IMR-90 (cell line): ENCODE measurements around the gene FBXW8. TPM values are rescaled to one million over a fixed set of nuclear protein-coding genes. Genes with fewer than 3 reads are reported as not detected.
A peak's percentile ranks its signal among the peaks of the same experiment; 100 is the strongest.

Experiments
- ATAC-seq: fragments of 200-7000 bp; cut with Tn5 transposase; 2 replicates; pipeline ENCODE4 v1.9.1; 2020; ENCODE audit warnings: low read depth, mild to moderate bottlenecking, moderate library complexity
- BruUV-seq: library from RNA; stranded (reverse); fragments of 400-500 nt; replicated peaks from 2 replicates; lab custom pipeline; 2021; lab: Mats Ljungman, UMichigan
- CTCF ChIA-PET: fragments of 300-600 bp; formaldehyde crosslinking; extraction: SDS; loops from one replicate; lab custom pipeline; 2021; ENCODE audit warnings: antibody characterized with exemption; lab: Yijun Ruan, JAX
- POLR2A ChIA-PET: fragments of 300-600 bp; sonication (Branson Sonifier 250); formaldehyde crosslinking; loops from one replicate; lab custom pipeline; 2022; ENCODE audit warnings: antibody characterized with exemption; ENCODE audit not compliant: unreplicated experiment; lab: Charles Lee
- DNase-seq: peaks from one replicate; pipeline ENCODE4 v3.0.0; 2013
- H2AFZ ChIP-seq: replicated peaks from 2 replicates; pipeline ENCODE3; 2013; ENCODE audit warnings: low read length, mild to moderate bottlenecking; ENCODE audit not compliant: poor library complexity
- H2AK5ac ChIP-seq: 2 replicates; pipeline ENCODE4 v1.6.1; 2013; ENCODE audit warnings: low read depth, low read length, inconsistent platforms
- H2AK9ac ChIP-seq: replicated peaks from 2 replicates; pipeline ENCODE3; 2013; ENCODE audit warnings: mild to moderate bottlenecking, low read depth, low read length, moderate library complexity; ENCODE audit not compliant: poor library complexity
- H2BK120ac ChIP-seq: 2 replicates; pipeline ENCODE4 v1.6.1; 2013; ENCODE audit warnings: low read depth, low read length, inconsistent platforms
- H2BK15ac ChIP-seq: 3 replicates; pipeline ENCODE4 v1.6.1; 2013; ENCODE audit warnings: low read depth, low read length, inconsistent platforms
- H2BK20ac ChIP-seq: 2 replicates; pipeline ENCODE4 v1.6.1; 2013; ENCODE audit warnings: low read depth, mild to moderate bottlenecking, inconsistent platforms, low read length, moderate library complexity
- H2BK5ac ChIP-seq: 2 replicates; pipeline ENCODE4 v1.6.1; 2013; ENCODE audit warnings: mild to moderate bottlenecking, low read depth, low read length, inconsistent platforms; ENCODE audit not compliant: poor library complexity, severe bottlenecking
- H3K14ac ChIP-seq: replicated peaks from 2 replicates; pipeline ENCODE4 v1.6.1; 2013; ENCODE audit warnings: low read depth, low read length, inconsistent platforms
- H3K18ac ChIP-seq: 2 replicates; pipeline ENCODE4 v1.6.1; 2013; ENCODE audit warnings: low read depth, low read length, control low read depth
- H3K23ac ChIP-seq: 2 replicates; pipeline ENCODE4 v1.6.1; 2013; ENCODE audit warnings: low read depth, low read length, inconsistent platforms
- H3K27ac ChIP-seq: 2 replicates; pipeline ENCODE4 v1.5.1; 2013; ENCODE audit warnings: mild to moderate bottlenecking, control low read depth, low read length; ENCODE audit not compliant: insufficient read depth
- H3K27me3 ChIP-seq: 2 replicates; pipeline ENCODE4 v1.6.1; 2013; ENCODE audit warnings: low read length; ENCODE audit not compliant: control insufficient read depth, insufficient read depth
- H3K36me3 ChIP-seq: 2 replicates; pipeline ENCODE4 v1.6.1; 2013; ENCODE audit warnings: low read length, mixed read lengths; ENCODE audit not compliant: control insufficient read depth, insufficient read depth
- H3K4ac ChIP-seq: 2 replicates; pipeline ENCODE4 v1.6.1; 2013; ENCODE audit warnings: low read depth, low read length, inconsistent platforms
- H3K4me1 ChIP-seq: 2 replicates; pipeline ENCODE4 v1.6.1; 2013; ENCODE audit warnings: low read length, mixed read lengths; ENCODE audit not compliant: control insufficient read depth, insufficient read depth
- H3K4me2 ChIP-seq: 2 replicates; pipeline ENCODE4 v1.6.1; 2013; ENCODE audit warnings: low read depth, mild to moderate bottlenecking, control low read depth, low read length, moderate library complexity
- H3K4me3 ChIP-seq: 2 replicates; pipeline ENCODE4 v1.5.1; 2013; ENCODE audit warnings: low read depth, mild to moderate bottlenecking, control low read depth, low read length, moderate library complexity; ENCODE audit not compliant: insufficient read depth
- H3K56ac ChIP-seq: 2 replicates; pipeline ENCODE4 v1.6.1; 2013; ENCODE audit warnings: low read length, inconsistent platforms; ENCODE audit not compliant: insufficient read depth; ENCODE audit errors: extremely low read depth
- H3K79me1 ChIP-seq, 2 experiments: 2 replicates each; pipeline ENCODE4 v1.6.1; 2013; ENCODE audit warnings: low read length in 2 of 2, inconsistent platforms in 1 of 2, low read depth in 1 of 2
- H3K9ac ChIP-seq: 2 replicates; pipeline ENCODE4 v1.6.1; 2013; ENCODE audit warnings: low read depth, low read length, control low read depth
- H3K9me1 ChIP-seq: 2 replicates; pipeline ENCODE4 v1.6.1; 2013; ENCODE audit warnings: low read length, inconsistent platforms; ENCODE audit not compliant: insufficient read depth
- H3K9me3 ChIP-seq: 2 replicates; pipeline ENCODE4 v1.6.1; 2013; ENCODE audit warnings: low read length; ENCODE audit not compliant: control insufficient read depth, insufficient read depth
- H4K20me1 ChIP-seq: 2 replicates; pipeline ENCODE4 v1.6.1; 2013; ENCODE audit warnings: low read length, inconsistent platforms; ENCODE audit not compliant: insufficient read depth
- H4K5ac ChIP-seq: 2 replicates; pipeline ENCODE4 v1.6.1; 2013; ENCODE audit warnings: mild to moderate bottlenecking, low read depth, low read length, control low read depth
- H4K8ac ChIP-seq, 2 experiments: 2 replicates each; pipeline ENCODE4 v1.6.1; 2013; ENCODE audit warnings: low read depth in 2 of 2, low read length in 2 of 2, control low read depth in 1 of 2, inconsistent platforms in 1 of 2
- H4K91ac ChIP-seq: 2 replicates; pipeline ENCODE4 v1.6.1; 2013; ENCODE audit warnings: low read depth, low read length, inconsistent platforms; ENCODE audit not compliant: insufficient read depth
- BHLHE40 ChIP-seq: fragments of 150-350 bp; IDR thresholded peaks from 2 replicates; pipeline ENCODE4 v1.6.1; 2016; ENCODE audit warnings: mild to moderate bottlenecking, low read depth, low read length
- CEBPB ChIP-seq: IDR thresholded peaks from 2 replicates; pipeline ENCODE4 v1.6.1; 2012; ENCODE audit warnings: low read depth, low read length, improper control_type of control experiment
- CHD1 ChIP-seq: IDR thresholded peaks from 2 replicates; pipeline ENCODE4 v1.6.1; 2012; ENCODE audit warnings: low read depth, low read length, improper control_type of control experiment
- FOS ChIP-seq: fragments of 150-350 bp; IDR thresholded peaks from 2 replicates; pipeline ENCODE4 v1.6.1; 2016; ENCODE audit warnings: low read depth, low read length
- MAFK ChIP-seq: IDR thresholded peaks from 2 replicates; pipeline ENCODE4 v1.6.1; 2012; ENCODE audit warnings: low read depth, low read length, improper control_type of control experiment
- MAZ ChIP-seq: IDR thresholded peaks from 2 replicates; pipeline ENCODE4 v1.6.1; 2012; ENCODE audit warnings: low read depth, mild to moderate bottlenecking, low read length, improper control_type of control experiment, moderate library complexity, borderline replicate concordance
- MXI1 ChIP-seq: IDR thresholded peaks from 2 replicates; pipeline ENCODE4 v1.6.1; 2012; ENCODE audit warnings: low read depth, mild to moderate bottlenecking, low read length, moderate library complexity, borderline replicate concordance
- NFE2L2 ChIP-seq: fragments of 150-350 bp; IDR thresholded peaks from 2 replicates; pipeline ENCODE4 v1.6.1; 2016; ENCODE audit warnings: low read depth, mild to moderate bottlenecking, low read length
- POLR2A ChIP-seq: IDR thresholded peaks from 2 replicates; pipeline ENCODE4 v1.6.1; 2012; ENCODE audit warnings: mild to moderate bottlenecking, low read depth, low read length
- RAD21 ChIP-seq: IDR thresholded peaks from 2 replicates; pipeline ENCODE4 v1.6.1; 2012; ENCODE audit warnings: low read length, improper control_type of control experiment
- RCOR1 ChIP-seq: IDR thresholded peaks from 2 replicates; pipeline ENCODE4 v1.6.1; 2012; ENCODE audit warnings: mild to moderate bottlenecking, low read length, improper control_type of control experiment; ENCODE audit not compliant: insufficient replicate concordance
- RFX5 ChIP-seq: IDR thresholded peaks from 2 replicates; pipeline ENCODE4 v1.8.0; 2012; ENCODE audit warnings: low read depth, mild to moderate bottlenecking, low read length, moderate library complexity
- SMC3 ChIP-seq: fragments of 150-350 bp; IDR thresholded peaks from 2 replicates; pipeline ENCODE4 v1.6.1; 2016; ENCODE audit warnings: low read depth, mild to moderate bottlenecking, antibody characterized with exemption, low read length, moderate library complexity
- WGBS, 2 experiments: methylation state at CpG; one replicate each; pipeline versions ENCODE4 v1.1.5 to v1.1.7; 2013; ENCODE audit warnings: missing lambda C conversion rate in 2 of 2; ENCODE audit not compliant: insufficient read length in 1 of 2; ENCODE audit errors: extremely low coverage in 2 of 2; 5-methylcytosine and 5-hydroxymethylcytosine counted together
- dilution Hi-C: fragments of 300-500 bp; cut with HindIII; formaldehyde crosslinking; loops from one replicate; pipeline ENCODE4 v1.14.3; 2018; ENCODE audit warnings: low sequenced_read_pairs; ENCODE audit not compliant: unreplicated experiment
- in situ Hi-C: fragments of 300-500 bp; cut with MboI; formaldehyde crosslinking; loops from 3 replicates; pipeline ENCODE4 v1.14.3; 2019; ENCODE audit warnings: low sequenced_read_pairs, inconsistent platforms, mixed read lengths
- intact Hi-C: fragments of 100-400 bp; cut with micrococcal nuclease; formaldehyde crosslinking; loops from 2 replicates; pipeline ENCODE4 v1.10.0; 2022
- polyA plus RNA-seq, 3 experiments: library from polyadenylated mRNA; depleted of rRNA; stranded (reverse); fragments of >200 nt; gene quantifications; 2 replicates each; pipeline ENCODE4 v1.2.3, GENCODE V29; 2012; ENCODE audit warnings: low replicate concordance in 1 of 3
- total RNA-seq: library from RNA; depleted of rRNA; stranded (reverse); fragments of >200 nt; gene quantifications from 2 replicates; pipeline ENCODE4 v1.2.3, GENCODE V29; 2012
- TF ChIP-seq, protein P1 (sequence below): fragments of 150-350 bp; IDR thresholded peaks from 2 replicates; pipeline ENCODE4 v1.6.1; 2017; ENCODE audit warnings: mild to moderate bottlenecking, antibody characterized with exemption, low read length, low read depth
- TF ChIP-seq, protein P2 (sequence below): fragments of 150-350 bp; IDR thresholded peaks from 2 replicates; pipeline ENCODE4 v1.6.1; 2016; ENCODE audit warnings: low read depth, mild to moderate bottlenecking, low read length, moderate library complexity, borderline replicate concordance

The FBXW8 gene
- total and polyA plus RNA-seq, 2 of the 4 experiments (the other 2 are of a cell fraction), result 20.3 to 25.8 TPM

DNA sequence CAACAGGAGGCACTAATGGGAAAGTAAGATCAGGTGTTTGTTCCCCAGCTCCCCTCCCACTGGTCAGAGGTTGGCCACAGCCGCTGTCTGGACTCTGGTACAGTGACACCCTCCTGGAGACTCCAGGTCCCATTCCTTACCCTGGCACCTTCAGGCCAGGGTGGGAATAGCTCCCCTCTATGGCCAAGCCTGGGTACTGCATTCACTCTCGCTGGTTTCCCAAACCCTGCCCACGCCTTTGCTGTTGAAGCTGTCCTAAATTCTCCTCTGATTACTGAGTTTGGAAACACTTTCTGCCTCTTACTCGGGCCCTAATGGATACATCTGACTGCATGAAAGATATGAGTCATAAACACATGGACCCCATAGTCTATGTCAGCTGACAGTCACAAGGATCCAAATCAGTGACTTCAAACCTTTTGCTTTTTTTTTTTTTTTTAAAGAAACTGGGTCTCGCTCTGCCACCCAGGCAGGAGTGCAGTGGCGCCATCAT lies 47.4 kb upstream of the FBXW8 start:
- Histone ChIP-seq H2AFZ (peak overlapping the region; percentile 4), H3K4me1 (peaks cover 5% of the 10 kb centered on the region), H4K5ac (no peak overlapping the region), H3K9me1 (peaks cover 14% of the 10 kb centered on the region), H2BK20ac (peak overlapping the region; percentile 46), H4K91ac (peak overlapping the region; percentile 51), H3K14ac (peak overlapping the region; percentile 58; the same call in 1 of the 2 replicates), H2BK5ac (no peak overlapping the region), H3K4ac (peak overlapping the region; percentile 36; the same call in 1 of the 2 replicates), H3K4me2 (no peak overlapping the region), H3K27me3 (no peaks in the 10 kb centered on the region; the same call in 1 of the 2 replicates), H2BK120ac (peak overlapping the region; percentile 79), H3K23ac (peak overlapping the region; percentile 5; the same call in 1 of the 2 replicates), H3K9ac (no peak overlapping the region), H3K56ac (no peak overlapping the region), H2BK15ac (peak overlapping the region; percentile 74; the same call in 2 of the 3 replicates), H2AK5ac (peak overlapping the region; percentile 61), H3K9me3 (no peaks in the 10 kb centered on the region), H2AK9ac (peak overlapping the region; percentile 8), H3K36me3 (no peaks in the 10 kb centered on the region), H3K4me3 (no peak overlapping the region), H3K18ac (peak overlapping the region; percentile 2; the same call in 1 of the 2 replicates), H3K27ac (no peak overlapping the region), H4K8ac (no peak overlapping the region; a peak in 1 of 4 replicates), H3K79me1 (no peaks in the 10 kb centered on the region), H4K20me1 (no peaks in the 10 kb centered on the region)
- in situ Hi-C loops (no loop called here), intact Hi-C loops (no loop called here), dilution Hi-C loops (no loop called here)
- ChIA-PET POLR2A (no interaction called here), CTCF (interaction anchor here (1.0 kb wide), 2 partner anchors 11 to 20 kb away, joined by 3 to 5 read pairs; no protein-coding TSS in a partner anchor)
- BruUV-seq, result no TSS peak
- DNase-seq, result peak; percentile 75
- 28% methylated on average over 4 of the region's 6 CpGs; no CpG with 5 or more reads in 1 of the 2 experiments for WGBS, 2 experiments
- ATAC-seq, result 0 out of 2 replicates have a peak, but pooled peaks have one; percentile 18
- no peak for TF ChIP-seq BHLHE40
- TF ChIP-seq CEBPB, result no peak
- TF ChIP-seq RFX5, result no peak
- TF ChIP-seq NFE2L2, result no peak
- TF ChIP-seq FOS, result 0 out of 2 replicates have a peak, but pooled peaks have one; percentile 23
- TF ChIP-seq CHD1, result no peak
- no peak for TF ChIP-seq MXI1
- no peak for TF ChIP-seq MAZ
- no peak for TF ChIP-seq MAFK
- no peak for TF ChIP-seq SMC3
- TF ChIP-seq, protein P1, sequence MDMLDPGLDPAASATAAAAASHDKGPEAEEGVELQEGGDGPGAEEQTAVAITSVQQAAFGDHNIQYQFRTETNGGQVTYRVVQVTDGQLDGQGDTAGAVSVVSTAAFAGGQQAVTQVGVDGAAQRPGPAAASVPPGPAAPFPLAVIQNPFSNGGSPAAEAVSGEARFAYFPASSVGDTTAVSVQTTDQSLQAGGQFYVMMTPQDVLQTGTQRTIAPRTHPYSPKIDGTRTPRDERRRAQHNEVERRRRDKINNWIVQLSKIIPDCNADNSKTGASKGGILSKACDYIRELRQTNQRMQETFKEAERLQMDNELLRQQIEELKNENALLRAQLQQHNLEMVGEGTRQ, result peak; percentile 59; the same call in 1 of the 2 replicates
- TF ChIP-seq, protein P2, sequence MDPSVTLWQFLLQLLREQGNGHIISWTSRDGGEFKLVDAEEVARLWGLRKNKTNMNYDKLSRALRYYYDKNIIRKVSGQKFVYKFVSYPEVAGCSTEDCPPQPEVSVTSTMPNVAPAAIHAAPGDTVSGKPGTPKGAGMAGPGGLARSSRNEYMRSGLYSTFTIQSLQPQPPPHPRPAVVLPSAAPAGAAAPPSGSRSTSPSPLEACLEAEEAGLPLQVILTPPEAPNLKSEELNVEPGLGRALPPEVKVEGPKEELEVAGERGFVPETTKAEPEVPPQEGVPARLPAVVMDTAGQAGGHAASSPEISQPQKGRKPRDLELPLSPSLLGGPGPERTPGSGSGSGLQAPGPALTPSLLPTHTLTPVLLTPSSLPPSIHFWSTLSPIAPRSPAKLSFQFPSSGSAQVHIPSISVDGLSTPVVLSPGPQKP, result no peak
- no peak for TF ChIP-seq POLR2A
- peak; percentile 16; the same call in 1 of the 2 replicates for TF ChIP-seq RAD21
- TF ChIP-seq RCOR1, result no peak
